OCI-LY1 (cell line): ENCODE results near the gene BLVRA.

Experiments
- CTCF ChIP-seq: fragments of 200-600 bp; sonication (generic), shearing (Covaris generic); IDR thresholded peaks from 2 replicates; pipeline ENCODE4 v1.5.1; 2017; ENCODE audit warnings: mild to moderate bottlenecking, antibody characterized with exemption, low read length, moderate library complexity, mixed read lengths
- EZH2 ChIP-seq: fragments of 200-600 bp; sonication (generic), shearing (Covaris generic); IDR thresholded peaks from 2 replicates; pipeline ENCODE4 v1.8.0; 2017; ENCODE audit warnings: borderline replicate concordance, mixed run types, mild to moderate bottlenecking, antibody characterized with exemption, low read length, moderate library complexity, mixed read lengths

- TF ChIP-seq CTCF: no peak
- TF ChIP-seq EZH2: no peak
Observed at GRCh38 chr7:43834463-43835251, 76.2 kb downstream of the BLVRA start.
